DMS153 treated with DMSO at 0.1 percent for 48 hours (cell line): ENCODE results near the gene BRAT1.

ENCODE experiments used
- DNase-seq: peaks from one replicate; lab custom pipeline; 2025; ENCODE audit not compliant: unreplicated experiment; lab: John Stamatoyannopoulos, UW

The BRAT1 gene

DNA sequence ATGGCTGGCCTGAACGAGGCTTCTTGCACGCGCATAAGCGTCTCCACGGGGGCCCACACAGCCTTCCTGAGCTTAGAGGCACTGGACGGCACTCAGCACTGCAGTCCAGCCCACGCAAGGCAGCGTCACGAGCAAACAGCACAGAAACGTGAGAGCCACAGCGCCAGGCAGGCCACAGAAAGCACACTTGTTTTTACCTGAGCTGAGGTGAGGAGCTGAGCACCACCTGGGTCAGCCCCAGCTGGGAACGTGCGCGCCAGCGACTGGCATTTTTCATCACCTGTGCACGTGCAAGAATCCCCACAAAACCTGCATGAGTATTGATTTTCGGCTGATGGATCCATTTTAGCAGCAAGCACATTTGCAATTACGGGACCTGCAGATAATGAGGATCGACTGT is 30.1 kb upstream of the BRAT1 start:
- no peak for DNase-seq

DNA sequence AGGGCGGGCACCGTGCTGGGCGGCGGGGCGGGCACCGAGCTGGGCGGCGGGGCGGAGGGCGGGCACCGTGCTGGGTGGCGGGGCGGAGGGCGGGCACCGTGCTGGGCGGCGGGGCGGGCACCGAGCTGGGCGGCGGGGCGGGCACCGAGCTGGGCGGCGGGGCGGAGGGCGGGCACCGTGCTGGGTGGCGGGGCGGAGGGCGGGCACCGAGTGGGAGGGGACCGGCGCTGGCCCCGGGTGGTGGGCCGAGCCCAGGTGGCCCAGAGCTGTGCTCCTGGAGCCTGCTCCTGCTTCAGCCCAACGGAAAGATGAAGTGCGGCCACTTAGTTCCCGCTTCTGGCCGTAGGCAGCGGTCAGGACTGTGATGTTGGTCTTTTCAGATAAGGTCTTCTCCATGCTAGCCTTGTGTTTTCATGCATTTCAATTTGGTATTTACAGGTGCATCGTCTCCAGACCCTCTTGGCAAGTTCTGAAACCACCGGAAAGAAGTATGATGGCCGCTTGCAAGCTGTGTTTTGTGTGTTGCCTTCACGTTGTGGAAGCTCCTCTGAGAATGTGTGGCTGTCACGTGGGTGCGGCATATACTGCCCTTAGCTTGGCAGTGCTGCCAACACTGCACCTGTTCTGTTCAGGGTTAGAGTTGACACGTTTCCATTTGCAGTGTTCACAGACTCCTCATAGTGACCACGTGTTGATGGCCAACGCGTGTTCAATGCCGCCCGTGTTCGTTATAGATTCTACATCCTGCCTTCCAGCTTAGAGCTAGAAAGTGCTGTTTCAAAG is 28.7 kb upstream of the BRAT1 start:
- DNase-seq, result no peak

DNA sequence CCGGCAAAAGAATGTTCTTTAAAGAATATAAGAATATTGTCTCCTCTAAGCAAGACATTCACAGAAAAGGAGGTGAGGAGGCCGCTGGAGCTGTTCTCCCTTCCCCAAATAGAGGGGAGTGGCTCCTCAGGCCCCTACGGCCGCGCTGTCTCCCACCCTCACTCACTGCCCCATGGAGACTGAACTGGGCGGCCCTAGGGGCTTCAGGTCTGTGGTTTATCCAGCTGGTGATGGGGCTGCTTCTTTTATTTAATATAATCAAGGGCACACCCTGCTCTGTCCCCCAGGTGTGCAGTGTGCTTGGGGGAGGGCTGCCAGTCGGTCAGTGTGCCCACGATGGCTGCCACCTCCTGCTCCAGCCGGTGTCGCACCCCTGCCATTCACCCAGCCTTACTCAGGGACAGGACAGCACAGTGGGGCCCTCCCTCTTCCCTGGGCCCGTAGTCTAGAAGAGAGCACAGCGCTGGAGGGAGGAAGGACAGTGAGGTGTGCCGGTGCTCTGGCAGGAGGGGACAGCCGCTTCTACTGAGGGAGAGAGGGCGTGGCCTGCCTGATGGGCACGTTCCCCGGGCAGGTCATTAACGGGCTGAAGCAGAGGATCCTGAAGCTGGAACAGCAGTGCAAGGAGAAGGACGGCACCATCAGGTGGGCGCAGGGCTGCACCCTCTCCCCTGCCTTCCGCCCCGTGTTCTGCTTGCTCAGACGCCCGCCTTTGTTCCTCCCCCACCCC is 26.8 kb upstream of the BRAT1 start:
- no peak for DNase-seq

DNA sequence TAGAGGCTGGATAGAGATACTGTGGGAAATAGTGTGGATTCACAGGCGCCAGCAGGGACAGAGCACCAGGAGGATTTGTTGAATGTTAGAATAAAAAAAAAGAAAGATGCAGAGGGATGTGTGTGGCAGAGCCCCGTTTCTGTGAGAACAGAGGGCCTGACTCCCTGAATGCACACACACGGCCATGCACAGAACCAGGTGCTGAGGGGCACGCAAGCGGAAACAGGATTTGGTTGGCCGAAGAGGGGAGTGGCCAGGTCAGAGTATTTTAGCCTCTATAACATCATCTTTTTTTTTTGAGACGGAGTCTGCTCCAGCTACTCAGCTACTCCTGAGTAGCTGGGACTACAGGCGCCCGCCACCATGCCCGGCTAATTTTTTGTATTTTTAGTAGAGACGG is 25.3 kb upstream of the BRAT1 start:
- no peak for DNase-seq

DNA sequence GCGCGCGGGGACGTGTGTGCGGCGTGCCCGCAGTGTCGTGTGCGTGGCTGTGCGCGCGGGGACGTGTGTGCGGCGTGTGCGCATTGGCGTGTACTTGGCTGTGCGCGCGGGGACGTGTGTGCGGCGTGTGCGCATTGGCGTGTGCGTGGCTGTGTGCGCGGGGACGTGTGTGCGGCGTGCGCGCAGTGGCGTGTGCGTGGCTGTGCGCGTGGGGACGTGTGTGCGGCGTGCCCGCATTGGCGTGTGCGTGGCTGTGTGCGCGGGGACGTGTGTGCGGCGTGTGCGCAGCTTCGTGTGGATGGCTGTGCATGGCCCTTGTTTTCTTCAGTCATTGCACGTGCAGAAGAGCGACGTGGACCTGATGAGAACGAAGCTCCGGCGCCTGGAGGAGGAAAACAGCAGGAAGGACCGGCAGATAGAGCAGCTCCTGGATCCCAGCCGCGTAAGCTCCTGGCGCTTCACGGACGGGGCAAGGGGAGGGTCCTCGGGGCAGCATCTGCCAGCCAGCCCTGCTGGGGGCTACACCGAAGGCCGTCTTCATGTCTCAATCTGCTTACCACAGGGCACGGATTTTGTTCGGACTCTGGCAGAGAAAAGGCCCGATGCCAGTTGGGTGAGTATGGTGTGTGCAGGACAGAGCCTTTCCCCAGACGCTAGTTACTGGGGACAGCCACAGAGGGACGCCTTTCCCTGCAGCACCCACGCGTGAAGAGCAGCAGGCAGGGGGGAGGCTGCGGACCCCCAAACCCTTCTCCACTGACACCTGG is 22.8 kb upstream of the BRAT1 start:
- no peak for DNase-seq

DNA sequence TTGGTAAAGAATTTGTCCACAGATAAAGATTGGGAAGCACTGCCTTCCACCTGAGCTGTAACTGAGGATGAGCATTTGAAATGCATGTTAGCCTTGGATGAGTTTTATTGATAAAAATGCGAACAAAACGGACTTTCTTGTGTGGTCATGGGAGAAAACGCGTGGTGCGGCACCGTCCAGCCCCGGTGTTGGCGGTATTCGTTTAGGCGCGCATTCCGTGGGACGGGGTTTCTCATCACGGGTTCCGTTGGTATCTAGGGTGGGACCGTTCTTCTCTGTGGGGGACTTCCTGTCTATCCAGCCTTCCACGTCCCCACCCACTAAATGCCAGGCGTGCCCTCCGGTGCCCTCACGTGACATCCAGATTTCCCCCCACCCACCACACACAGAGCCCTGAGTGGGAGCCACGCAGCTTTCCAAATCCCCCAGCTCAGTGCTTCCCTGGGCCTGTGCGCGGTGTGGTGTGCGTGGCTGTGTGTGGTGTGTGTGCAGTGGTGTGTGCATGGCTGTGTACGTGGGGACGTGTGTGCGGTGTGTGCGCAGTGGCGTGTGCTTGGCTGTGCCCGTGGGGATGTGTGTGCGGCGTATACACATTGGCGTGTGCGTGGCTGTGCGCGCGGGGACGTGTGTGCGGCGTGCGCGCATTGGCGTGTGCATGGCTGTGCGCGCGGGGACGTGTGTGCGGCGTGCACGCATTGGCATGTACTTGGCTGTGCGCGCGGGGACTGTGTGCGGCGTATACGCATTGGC is 21.6 kb upstream of the BRAT1 start:
- no peak for DNase-seq

DNA sequence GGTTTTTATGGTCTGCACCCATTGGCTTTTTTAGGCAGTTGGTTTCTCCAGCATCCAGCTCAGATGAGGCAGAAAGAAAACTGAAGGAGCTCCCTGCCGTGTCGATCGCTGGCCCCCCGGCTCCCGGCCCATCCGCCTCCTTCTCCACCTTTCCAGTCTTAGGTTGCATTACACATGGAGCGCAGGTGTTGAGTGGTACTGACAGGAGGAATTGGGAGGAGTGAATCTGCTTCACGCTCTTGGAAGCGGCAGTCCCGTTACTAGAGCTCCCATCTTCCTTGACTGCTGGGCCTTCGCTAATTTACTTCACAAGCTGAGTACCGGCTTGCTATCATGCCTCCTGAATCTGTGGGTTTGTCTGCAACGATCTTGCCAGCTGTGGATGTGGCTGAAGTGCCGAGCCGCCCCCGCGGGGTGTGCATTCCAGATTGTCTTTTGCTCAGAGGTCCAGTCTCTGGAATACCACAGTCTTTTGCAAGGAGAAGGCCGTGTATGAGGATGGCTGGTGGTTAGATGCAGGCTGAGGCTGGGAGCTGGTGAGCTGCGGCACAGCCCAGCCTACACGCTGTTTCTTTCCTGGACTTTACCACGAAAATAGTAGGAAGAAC is 20.5 kb upstream of the BRAT1 start:
- no peak for DNase-seq

DNA sequence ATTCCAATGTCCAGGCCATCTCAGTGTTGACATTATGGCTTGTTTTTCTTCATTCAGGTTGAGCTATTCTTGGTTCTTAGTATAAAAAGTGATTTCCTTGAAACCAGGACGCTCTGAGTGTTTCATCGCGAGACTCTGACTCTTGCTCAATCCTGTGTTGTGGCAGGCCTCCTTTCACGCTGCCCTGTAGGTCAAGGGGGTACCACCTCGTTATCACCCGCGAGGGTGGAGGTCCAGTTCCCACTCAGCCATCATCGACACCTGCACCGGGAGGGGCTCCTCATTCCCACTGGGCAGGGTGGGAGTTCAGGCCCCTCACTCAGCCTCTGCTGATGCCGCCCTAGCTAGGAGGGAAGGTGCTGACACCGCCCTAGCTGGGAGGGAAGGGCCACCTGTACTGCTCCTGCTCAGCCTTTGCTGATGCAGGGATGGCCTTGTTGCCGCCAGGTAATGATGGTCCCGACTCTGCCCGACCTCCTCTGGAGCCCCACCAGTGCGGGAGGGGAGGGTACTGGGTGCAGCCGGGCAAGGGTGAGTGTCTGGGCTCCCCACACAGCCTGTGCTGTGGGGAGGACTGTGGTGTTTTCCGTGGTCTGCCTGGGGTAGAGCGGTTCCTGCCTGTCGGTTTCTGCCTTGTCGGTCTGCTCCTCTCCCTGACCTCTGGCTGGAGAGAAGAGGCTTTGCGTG is 19.9 kb upstream of the BRAT1 start:
- no peak for DNase-seq

DNA sequence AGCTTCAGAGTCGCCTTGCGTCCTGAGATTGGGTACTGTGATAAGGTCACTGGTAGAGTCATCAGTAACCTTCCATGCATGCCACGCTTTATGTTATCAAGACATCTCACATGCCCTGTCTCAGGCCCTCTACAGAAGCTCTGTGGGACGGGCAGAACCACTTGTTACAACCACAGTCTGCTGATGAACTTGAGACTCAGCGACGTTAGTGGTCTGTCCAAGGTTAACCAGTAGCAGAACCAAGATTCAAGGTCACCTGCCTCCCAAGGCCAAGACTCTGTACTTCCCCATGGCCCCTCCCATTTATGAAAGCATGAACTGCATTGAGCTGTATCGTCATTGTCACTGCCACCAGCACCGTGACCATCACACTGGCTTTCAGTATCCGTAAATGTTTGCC is 18.4 kb upstream of the BRAT1 start:
- DNase-seq, result no peak

DNA sequence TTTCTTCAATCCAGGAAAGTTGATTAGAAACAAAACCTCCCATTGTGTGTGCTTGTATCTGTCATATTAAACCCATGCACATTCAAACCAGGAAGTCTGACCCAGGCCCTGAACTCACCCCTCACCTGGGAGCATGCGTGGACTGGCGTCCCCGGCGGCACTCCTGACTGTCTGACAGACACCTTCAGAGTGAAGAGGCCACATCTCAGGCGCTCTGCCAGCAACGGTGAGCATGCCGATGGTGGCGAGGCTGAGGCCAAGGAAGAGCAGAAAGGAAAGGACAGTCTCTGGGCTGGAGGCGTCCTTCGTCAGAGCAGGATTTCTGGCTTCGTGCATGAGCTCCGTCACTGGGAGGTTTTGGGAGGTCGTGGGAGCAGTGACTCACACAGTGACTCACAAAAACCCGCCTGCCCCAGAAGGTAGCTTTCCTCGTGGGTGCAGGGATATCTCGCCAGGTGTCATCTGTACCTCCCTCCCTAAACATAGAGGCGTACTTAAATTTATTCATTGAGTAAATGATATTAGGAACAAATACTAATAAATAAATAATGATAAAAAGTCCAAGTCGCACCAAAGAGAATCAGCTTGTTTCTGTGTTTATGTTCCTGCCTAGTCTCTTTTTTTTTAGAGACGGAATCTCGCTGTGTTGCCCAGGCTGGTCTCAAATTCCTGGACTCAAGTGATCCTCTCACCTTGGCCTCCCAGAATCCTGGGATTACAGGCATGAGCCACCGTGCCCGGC is 16.9 kb upstream of the BRAT1 start:
- no peak for DNase-seq

DNA sequence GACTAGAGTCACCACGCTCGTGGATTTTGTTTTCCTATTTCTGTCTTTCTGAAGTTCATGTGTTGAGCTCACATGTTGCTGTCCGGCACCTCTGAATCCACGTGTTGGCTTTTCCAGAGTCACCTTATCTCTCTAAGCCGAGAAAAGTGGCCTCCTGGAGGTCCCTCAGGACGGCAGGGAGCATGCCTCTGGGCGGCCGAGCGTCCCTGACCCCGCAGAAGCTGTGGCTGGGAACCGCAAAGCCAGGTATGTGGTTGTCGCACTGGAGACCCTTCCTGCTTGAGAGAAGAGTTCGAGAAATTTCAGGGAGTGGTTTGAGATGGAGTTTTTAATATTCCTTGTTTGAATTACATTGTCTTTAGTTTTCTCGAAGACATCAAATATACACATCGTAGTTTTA is 16.1 kb upstream of the BRAT1 start:
- no peak for DNase-seq

DNA sequence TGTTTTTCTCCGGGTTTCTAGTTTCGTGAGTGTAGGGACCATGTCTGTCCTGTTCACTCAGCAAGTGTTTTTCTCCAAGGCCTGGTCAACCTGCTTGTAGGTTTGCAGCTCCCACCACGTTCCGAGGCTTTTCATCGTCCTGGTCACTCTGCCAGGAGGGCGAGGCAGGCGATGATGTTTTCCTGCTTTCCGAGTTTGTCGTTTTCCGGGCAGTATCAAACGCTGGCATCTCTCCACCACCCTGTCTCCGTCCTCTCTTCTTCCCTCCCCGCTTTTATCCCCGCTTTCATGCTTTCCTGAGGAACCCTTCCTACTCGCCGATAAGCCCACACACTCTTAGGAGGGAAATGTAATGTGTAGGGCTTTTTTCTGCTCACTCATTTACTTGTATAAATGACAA is 14.7 kb upstream of the BRAT1 start:
- DNase-seq, result no peak

DNA sequence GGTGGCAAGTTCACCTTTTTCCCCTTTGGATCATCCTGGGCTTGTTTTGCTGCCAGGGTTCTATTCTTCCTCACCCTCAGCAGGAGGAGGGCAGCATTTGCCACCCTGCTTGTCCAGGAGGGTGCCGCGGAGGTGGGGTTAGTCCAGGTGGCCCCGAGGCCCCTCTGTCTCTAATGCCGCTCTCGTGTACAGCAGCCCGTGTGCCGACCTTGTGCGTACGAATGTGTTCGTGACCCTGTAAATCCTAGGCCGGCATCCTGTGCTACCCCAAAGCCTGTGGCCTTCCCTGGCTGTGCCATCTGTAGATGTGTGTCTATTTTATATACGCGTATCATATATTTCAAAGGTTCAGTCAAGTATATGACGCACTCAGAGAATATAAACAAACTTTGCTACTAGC is 14.1 kb upstream of the BRAT1 start:
- no peak for DNase-seq

DNA sequence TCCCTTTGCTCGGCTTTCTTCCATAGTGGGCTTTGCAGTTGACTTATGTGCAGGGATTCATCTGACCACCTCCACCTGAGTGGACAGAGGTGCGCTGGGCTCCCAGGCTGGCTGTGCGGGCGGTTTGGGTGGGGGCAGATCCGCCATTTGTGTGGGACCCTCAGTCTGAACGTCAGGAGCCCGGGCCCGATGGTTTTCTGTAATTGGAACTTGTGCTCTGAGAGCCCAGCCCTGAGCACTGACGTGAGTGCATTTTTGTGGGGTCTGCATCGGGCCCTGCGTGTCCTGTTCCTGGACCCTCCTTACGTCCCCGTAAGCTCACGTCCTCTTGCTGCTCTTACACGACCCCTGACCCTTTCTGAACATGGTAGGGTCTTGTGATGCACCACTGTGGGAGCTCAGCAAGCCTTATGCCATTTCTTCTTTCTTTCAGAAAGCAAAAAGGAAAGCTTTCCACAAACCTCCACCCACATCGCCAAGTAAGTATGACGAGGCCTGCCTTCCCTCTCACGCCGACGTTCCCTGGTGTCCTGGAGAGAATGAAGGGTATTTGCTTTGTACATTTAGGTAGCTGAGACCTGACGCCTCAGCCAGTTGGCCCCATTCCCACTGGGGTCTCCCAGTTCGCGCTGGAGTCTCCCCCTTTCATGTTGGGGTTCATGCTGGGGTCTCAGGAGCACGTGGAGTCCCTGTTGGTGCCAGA is 13.3 kb upstream of the BRAT1 start:
- no peak for DNase-seq

DNA sequence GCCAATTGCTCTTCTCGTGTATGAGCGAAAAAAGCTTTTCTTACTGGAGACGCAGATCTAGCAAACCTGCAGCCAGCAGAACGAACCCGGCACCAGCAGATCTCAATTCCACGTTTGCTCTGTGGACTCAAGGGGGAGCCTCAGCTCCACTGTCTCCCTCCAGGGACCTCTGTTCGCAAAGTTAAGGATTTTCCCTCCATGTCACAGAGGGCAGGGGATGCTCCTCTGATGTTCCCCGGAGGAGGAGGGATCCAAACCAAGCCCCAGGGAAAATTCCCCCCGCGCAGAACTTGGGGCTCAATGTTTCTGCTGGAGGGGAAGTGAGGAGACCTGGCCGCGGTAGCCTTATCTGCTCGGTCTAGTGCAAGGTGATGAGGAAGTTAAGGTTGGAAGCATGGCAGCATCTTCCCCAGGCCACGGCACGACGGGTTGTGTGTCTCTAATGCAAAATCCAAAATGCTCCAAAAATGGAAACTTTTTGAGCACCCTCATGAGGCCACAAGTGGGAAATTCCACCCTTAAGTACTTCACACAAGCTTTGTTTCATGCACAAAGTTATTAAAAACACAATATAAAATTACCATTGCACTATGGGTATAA is 12.5 kb upstream of the BRAT1 start:
- DNase-seq, result peak; percentile 74

DNA sequence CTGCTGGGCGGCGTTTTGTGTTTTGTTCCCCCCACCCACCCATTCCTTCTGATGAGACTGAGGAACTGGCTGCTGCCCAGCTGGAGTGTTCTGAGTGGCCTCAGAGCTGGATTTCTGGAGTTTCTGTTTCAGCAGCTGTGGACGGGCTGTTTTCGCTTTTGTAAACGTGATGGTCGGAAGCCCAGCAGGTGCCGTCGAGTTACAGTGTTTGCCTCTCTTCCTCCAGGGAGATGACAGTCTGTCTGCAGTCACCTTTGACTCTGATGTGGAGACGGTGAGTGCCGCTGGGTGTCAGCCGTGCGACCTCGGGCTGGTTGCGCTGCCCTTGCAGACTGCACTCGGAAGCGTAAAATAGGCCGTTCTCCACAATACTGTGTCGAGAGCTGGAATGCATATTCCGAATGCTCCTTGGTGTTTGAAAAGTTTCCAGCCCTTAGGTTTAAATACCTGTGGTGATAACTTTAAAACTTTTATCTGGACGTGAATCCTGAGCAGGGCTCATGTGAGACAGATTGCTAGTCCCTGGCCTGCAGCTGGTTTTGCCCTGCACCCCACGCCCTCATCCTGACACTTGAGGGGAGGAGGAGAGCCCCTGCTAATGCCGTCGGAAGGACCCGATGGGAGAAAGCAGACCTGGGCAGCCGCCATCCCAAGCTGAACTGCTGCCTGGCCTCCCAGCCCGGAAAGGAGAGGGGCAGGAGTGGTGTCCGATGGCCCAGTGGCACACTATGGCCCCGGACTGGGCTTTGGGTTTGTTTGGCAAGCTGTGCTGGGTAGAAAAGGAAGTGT is 11.8 kb upstream of the BRAT1 start:
- peak; percentile 91 for DNase-seq

DNA sequence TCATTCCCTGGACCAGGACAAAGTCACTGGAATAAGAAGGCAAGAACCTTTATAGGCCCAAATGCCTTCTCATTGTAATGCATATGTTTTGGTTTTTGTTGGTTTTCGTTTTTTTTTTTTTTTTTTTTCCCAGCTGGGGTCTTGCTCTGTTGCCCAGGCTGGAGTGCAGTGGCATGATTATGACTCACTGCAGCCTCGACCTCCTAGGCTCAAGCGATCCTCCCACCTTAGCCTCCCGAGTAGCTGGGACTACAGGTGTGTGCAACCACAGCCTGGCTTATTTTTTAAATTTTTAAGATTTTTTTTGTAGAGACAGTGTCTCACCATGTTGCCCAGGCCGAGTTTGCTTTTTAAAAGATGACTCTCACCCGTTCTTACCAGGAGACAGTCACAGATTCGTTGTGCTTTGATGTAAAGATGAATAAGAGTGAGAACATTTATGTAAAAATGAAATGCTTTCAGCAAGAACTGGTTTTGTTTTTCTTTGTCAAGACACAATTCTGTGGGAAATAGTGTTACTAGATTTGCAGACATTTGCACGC is 11.1 kb upstream of the BRAT1 start:
- no peak for DNase-seq
